ENCODE measurements around the gene DDX41.
A peak's percentile ranks its signal among the peaks of the same experiment; 100 is the strongest.

Gene DDX41

DNA sequence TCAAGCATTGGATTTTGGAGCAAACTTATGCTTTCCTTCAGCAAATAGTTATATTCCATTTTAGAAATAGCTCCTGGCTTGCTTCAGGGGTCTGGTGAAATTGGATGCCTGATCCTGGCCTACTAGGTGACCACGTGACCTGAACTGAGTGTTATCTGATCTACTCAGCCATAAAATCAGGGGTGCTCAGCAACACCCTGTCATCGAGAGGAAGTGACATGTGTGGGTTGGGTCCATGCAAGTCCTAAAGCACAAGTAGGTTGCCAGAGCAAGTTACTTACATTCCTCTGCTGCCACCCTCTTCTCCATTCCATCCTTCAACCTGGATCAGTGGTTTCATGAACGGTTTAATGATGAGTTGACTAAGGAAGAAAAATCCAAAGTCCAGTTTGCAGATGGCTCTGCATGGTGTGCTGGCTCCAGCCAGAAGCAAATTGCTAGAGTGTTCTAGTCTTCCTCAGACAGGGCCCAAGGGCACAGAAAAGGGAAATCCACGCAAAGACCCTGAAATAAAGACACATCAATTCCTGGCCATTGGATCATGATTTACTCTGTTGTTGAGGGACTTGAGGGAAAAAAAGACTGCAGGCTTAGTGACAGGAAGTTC, 40.4 kb upstream of the DDX41 start:
- no CpG with 5 or more reads among the region's 4 CpGs for WGBS, 2 donors (ENCODE audit: extremely low coverage in 2 of 2, insufficient read length in 2 of 2, insufficient replicate concordance in 1 of 2)
- H4K91ac ChIP-seq (ENCODE audit: low read depth, low read length, poor library complexity) = no peak overlapping the region
- H2BK15ac ChIP-seq (ENCODE audit: low read length) = no peak overlapping the region
- no peak overlapping the region for H3K4ac ChIP-seq (ENCODE audit: low read length)
- H3K27me3 ChIP-seq (ENCODE audit: control insufficient read depth in 3 of 3, insufficient read depth in 3 of 3, low read depth in 1 of 3, low read length in 3 of 3) = no peaks in the 10 kb centered on the region
- peaks cover 4 to 5% of the 10 kb centered on the region in 2 donors for H3K4me1 ChIP-seq (ENCODE audit: control insufficient read depth in 2 of 2, insufficient read depth in 1 of 2, low read depth in 1 of 2, low read length in 2 of 2)
- DNase-seq (ENCODE audit: low spot score) = no peak
- H3K9ac ChIP-seq (ENCODE audit: low read depth, low read length, poor library complexity) = no peak overlapping the region
- H3K4me3 ChIP-seq (ENCODE audit: low read length in 2 of 2) = no peak overlapping the region
- no peak overlapping the region for H3K23ac ChIP-seq (ENCODE audit: low read depth, low read length, poor library complexity)
- H3K36me3 ChIP-seq (replicated peaks in 1 of 2; ENCODE audit: control insufficient read depth in 2 of 2, insufficient read depth in 2 of 2, low read length in 2 of 2) = peaks cover under 1 to 10% of the 10 kb centered on the region in 2 donors
- no peak overlapping the region for H3K14ac ChIP-seq (ENCODE audit: low read length)
- no peak overlapping the region for H3K27ac ChIP-seq (replicated peaks; ENCODE audit: low read length)
- no peak overlapping the region for H2AFZ ChIP-seq (ENCODE audit: low read length)
- H3K9me3 ChIP-seq (replicated peaks in 1 of 2; ENCODE audit: control insufficient read depth in 2 of 2, insufficient read depth in 1 of 2, low read depth in 1 of 2, low read length in 2 of 2) = peaks cover 0 to 2% of the 10 kb centered on the region in 2 donors
- peaks cover 3% of the 10 kb centered on the region for H3K79me1 ChIP-seq (ENCODE audit: low read depth, low read length)
- H3K4me2 ChIP-seq (ENCODE audit: insufficient read depth, low read length, poor library complexity, severe bottlenecking) = no peak overlapping the region
- no peak overlapping the region for H3K18ac ChIP-seq (ENCODE audit: low read length)
- H2BK5ac ChIP-seq (ENCODE audit: low read length) = no peak overlapping the region
- no peak overlapping the region for H4K8ac ChIP-seq (ENCODE audit: low read depth, low read length)
- no peak overlapping the region for H2BK120ac ChIP-seq (ENCODE audit: low read depth, low read length)
- H2BK12ac ChIP-seq (ENCODE audit: low read length) = no peak overlapping the region
- H2AK5ac ChIP-seq (ENCODE audit: low read depth, low read length) = no peak overlapping the region

DNA sequence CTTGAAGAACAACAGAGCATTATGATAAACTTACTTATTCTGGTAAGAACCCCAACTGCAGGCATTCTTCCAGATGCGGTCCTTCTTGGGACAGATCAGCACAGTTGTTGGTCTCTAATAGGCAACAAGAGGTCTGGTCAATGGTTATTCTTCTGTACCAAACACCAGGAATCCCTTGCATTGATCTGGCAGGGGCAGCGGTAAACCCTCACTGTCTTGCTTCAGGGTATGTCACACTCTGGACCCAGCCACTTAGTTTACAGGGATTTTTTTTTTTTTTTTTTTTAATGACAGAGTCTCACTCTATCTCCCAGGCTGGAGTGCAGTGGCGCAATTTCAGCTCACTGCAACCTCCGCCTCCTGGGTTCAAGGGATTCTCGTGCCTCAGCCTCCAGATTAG, 38.9 kb upstream of the DDX41 start:
- DNase-seq (ENCODE audit: low spot score) = no peak
- H3K79me1 ChIP-seq (ENCODE audit: low read depth, low read length) = peaks cover 3% of the 10 kb centered on the region
- no peak overlapping the region for H3K18ac ChIP-seq (ENCODE audit: low read length)
- no peak overlapping the region for H2AK5ac ChIP-seq (ENCODE audit: low read depth, low read length)
- H3K23ac ChIP-seq (ENCODE audit: low read depth, low read length, poor library complexity) = no peak overlapping the region
- H3K14ac ChIP-seq (ENCODE audit: low read length) = no peak overlapping the region
- no peak overlapping the region for H4K8ac ChIP-seq (ENCODE audit: low read depth, low read length)
- peak overlapping the region; percentile 45 for H2AFZ ChIP-seq (ENCODE audit: low read length)
- no peak overlapping the region for H2BK120ac ChIP-seq (ENCODE audit: low read depth, low read length)
- WGBS, 2 donors (ENCODE audit: extremely low coverage in 2 of 2, insufficient read length in 2 of 2, insufficient replicate concordance in 1 of 2) = no CpG with 5 or more reads among the region's 5 CpGs
- H4K91ac ChIP-seq (ENCODE audit: low read depth, low read length, poor library complexity) = no peak overlapping the region
- peaks cover 4 to 25% of the 10 kb centered on the region in 2 donors for H3K36me3 ChIP-seq (replicated peaks in 1 of 2; ENCODE audit: control insufficient read depth in 2 of 2, insufficient read depth in 2 of 2, low read length in 2 of 2)
- H2BK5ac ChIP-seq (ENCODE audit: low read length) = no peak overlapping the region
- no peak overlapping the region for H2BK15ac ChIP-seq (ENCODE audit: low read length)
- peaks cover 4 to 5% of the 10 kb centered on the region in 2 donors for H3K4me1 ChIP-seq (ENCODE audit: control insufficient read depth in 2 of 2, insufficient read depth in 1 of 2, low read depth in 1 of 2, low read length in 2 of 2)
- H3K9me3 ChIP-seq (replicated peaks in 1 of 2; ENCODE audit: control insufficient read depth in 2 of 2, insufficient read depth in 1 of 2, low read depth in 1 of 2, low read length in 2 of 2) = no peaks in the 10 kb centered on the region
- no peak overlapping the region for H3K9ac ChIP-seq (ENCODE audit: low read depth, low read length, poor library complexity)
- no peak overlapping the region for H3K4me2 ChIP-seq (ENCODE audit: insufficient read depth, low read length, poor library complexity, severe bottlenecking)
- no peak overlapping the region for H3K4ac ChIP-seq (ENCODE audit: low read length)
- H2BK12ac ChIP-seq (ENCODE audit: low read length) = no peak overlapping the region
- no peak overlapping the region for H3K4me3 ChIP-seq (ENCODE audit: low read length in 2 of 2)
- H3K27me3 ChIP-seq (ENCODE audit: control insufficient read depth in 3 of 3, insufficient read depth in 3 of 3, low read depth in 1 of 3, low read length in 3 of 3) = no peaks in the 10 kb centered on the region
- H3K27ac ChIP-seq (replicated peaks; ENCODE audit: low read length) = no peak overlapping the region

DNA sequence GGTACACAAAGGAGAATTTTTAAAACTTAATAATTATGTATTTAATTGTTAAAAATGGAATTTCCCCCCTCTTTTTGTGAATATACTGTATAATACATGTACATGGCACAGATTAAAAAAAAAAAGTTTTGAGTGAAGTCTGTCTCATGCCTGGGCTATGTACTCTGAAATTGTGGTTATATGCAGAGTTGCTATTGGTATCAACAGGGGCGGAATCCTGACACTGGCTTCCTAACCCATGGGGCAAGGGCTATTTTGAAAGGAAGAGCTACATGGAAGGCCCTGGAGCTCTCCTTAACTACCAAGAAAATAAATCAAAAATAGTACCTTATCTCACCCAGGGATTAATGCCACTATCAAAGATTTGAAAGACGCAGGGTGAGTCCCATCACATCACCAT, 38.5 kb upstream of the DDX41 start:
- Histone ChIP-seq H3K23ac (ENCODE audit: low read depth, low read length, poor library complexity) (no peak overlapping the region), H2BK15ac (ENCODE audit: low read length) (no peak overlapping the region), H3K18ac (ENCODE audit: low read length) (no peak overlapping the region), H3K27me3 (ENCODE audit: control insufficient read depth in 3 of 3, insufficient read depth in 3 of 3, low read depth in 1 of 3, low read length in 3 of 3) (no peaks in the 10 kb centered on the region), H4K8ac (ENCODE audit: low read depth, low read length) (no peak overlapping the region), H3K4me2 (ENCODE audit: insufficient read depth, low read length, poor library complexity, severe bottlenecking) (no peak overlapping the region), H3K4me3 (ENCODE audit: low read length in 2 of 2) (no peak overlapping the region), H3K9ac (ENCODE audit: low read depth, low read length, poor library complexity) (no peak overlapping the region), H2BK12ac (ENCODE audit: low read length) (no peak overlapping the region), H3K79me1 (ENCODE audit: low read depth, low read length) (peaks cover 3% of the 10 kb centered on the region), H3K4me1 (ENCODE audit: control insufficient read depth in 2 of 2, insufficient read depth in 1 of 2, low read depth in 1 of 2, low read length in 2 of 2) (peaks cover 4 to 5% of the 10 kb centered on the region in 2 donors), H2AFZ (ENCODE audit: low read length) (peak overlapping the region; percentile 45), H2BK120ac (ENCODE audit: low read depth, low read length) (no peak overlapping the region), H2AK5ac (ENCODE audit: low read depth, low read length) (no peak overlapping the region), H3K9me3 (replicated peaks in 1 of 2; ENCODE audit: control insufficient read depth in 2 of 2, insufficient read depth in 1 of 2, low read depth in 1 of 2, low read length in 2 of 2) (no peaks in the 10 kb centered on the region), H3K36me3 (replicated peaks in 1 of 2; ENCODE audit: control insufficient read depth in 2 of 2, insufficient read depth in 2 of 2, low read length in 2 of 2) (peaks cover 7 to 29% of the 10 kb centered on the region in 2 donors), H2BK5ac (ENCODE audit: low read length) (no peak overlapping the region), H4K91ac (ENCODE audit: low read depth, low read length, poor library complexity) (no peak overlapping the region), H3K4ac (ENCODE audit: low read length) (no peak overlapping the region), H3K27ac (replicated peaks; ENCODE audit: low read length) (no peak overlapping the region), H3K14ac (ENCODE audit: low read length) (no peak overlapping the region)
- no CpG with 5 or more reads among the region's 2 CpGs for WGBS, 2 donors (ENCODE audit: extremely low coverage in 2 of 2, insufficient read length in 2 of 2, insufficient replicate concordance in 1 of 2)
- DNase-seq (ENCODE audit: low spot score) = no peak

DNA sequence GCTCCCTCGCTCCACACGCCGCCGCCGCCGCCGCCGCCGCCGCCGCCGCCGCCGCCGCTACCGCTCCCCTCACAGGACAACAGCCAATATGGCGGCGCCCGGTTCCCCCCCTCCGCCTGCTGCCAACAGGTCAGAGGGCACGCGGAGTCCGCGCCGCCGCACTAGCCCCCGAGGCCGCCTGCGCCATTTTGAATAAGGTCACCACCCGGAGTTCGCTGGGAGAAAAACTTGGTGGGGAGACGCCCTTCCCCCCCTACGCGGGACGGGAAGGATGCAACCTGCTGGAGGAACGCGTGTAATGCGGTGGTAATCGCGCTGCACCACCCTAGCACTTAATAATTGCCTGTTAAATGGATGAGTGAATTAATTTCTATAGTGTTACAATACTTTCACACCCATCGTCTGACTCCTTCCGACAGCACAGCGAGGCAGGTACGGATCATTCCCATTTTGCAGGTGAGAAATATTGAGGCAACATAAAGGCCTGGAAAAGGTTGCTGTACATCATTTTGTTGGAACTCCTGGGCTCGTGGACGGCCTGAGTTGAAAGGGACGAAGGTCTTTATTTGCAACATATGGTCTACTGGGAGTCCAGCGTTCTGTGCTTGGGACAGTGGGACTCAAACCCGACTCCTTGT, 37.8 kb upstream of the DDX41 start, which contains the start of gene FAM193B:
FAM193B (minus strand) TSS at position 90 of the 638 bp plus-strand sequence. CDS start 105 bp downstream, outside the sequence.
- H3K4ac ChIP-seq (ENCODE audit: low read length) = no peak within 1 kb of the TSS
- no CpG with 5 or more reads among the region's 49 CpGs for WGBS, 2 donors (ENCODE audit: extremely low coverage in 2 of 2, insufficient read length in 2 of 2, insufficient replicate concordance in 1 of 2)
- peaks cover 7 to 35% of the 10 kb centered on the region in 2 donors for H3K36me3 ChIP-seq (replicated peaks in 1 of 2; ENCODE audit: control insufficient read depth in 2 of 2, insufficient read depth in 2 of 2, low read length in 2 of 2)

More for the DNA sequence above, 37.8 kb upstream of the DDX41 start, which contains the start of gene FAM193B:
- Histone ChIP-seq H3K27ac (replicated peaks; ENCODE audit: low read length) (peak within 1 kb of the TSS; percentile 24), H2BK120ac (ENCODE audit: low read depth, low read length) (no peak within 1 kb of the TSS), H3K4me2 (ENCODE audit: insufficient read depth, low read length, poor library complexity, severe bottlenecking) (peak within 1 kb of the TSS; percentile 57), H2BK12ac (ENCODE audit: low read length) (no peak within 1 kb of the TSS), H3K18ac (ENCODE audit: low read length) (peak within 1 kb of the TSS; percentile 95), H2BK15ac (ENCODE audit: low read length) (no peak within 1 kb of the TSS), H3K9ac (ENCODE audit: low read depth, low read length, poor library complexity) (peak within 1 kb of the TSS; percentile 98), H3K23ac (ENCODE audit: low read depth, low read length, poor library complexity) (peak within 1 kb of the TSS; percentile 93), H3K4me3 (ENCODE audit: low read length in 2 of 2) (peak within 1 kb of the TSS; percentile 86 to 92), H3K14ac (ENCODE audit: low read length) (peak within 1 kb of the TSS; percentile 87), H2AFZ (ENCODE audit: low read length) (peak within 1 kb of the TSS; percentile 84), H2AK5ac (ENCODE audit: low read depth, low read length) (peak within 1 kb of the TSS; percentile 72), H4K8ac (ENCODE audit: low read depth, low read length) (no peak within 1 kb of the TSS), H3K27me3 (ENCODE audit: control insufficient read depth in 3 of 3, insufficient read depth in 3 of 3, low read depth in 1 of 3, low read length in 3 of 3) (no peaks in the 10 kb centered on the region), H3K9me3 (replicated peaks in 1 of 2; ENCODE audit: control insufficient read depth in 2 of 2, insufficient read depth in 1 of 2, low read depth in 1 of 2, low read length in 2 of 2) (no peaks in the 10 kb centered on the region), H3K79me1 (ENCODE audit: low read depth, low read length) (peaks cover 3% of the 10 kb centered on the region), H2BK5ac (ENCODE audit: low read length) (no peak within 1 kb of the TSS), H4K91ac (ENCODE audit: low read depth, low read length, poor library complexity) (no peak within 1 kb of the TSS), H3K4me1 (ENCODE audit: control insufficient read depth in 2 of 2, insufficient read depth in 1 of 2, low read depth in 1 of 2, low read length in 2 of 2) (peaks cover 4 to 5% of the 10 kb centered on the region in 2 donors)
- DNase-seq (ENCODE audit: low spot score) = peak; percentile 88
